H1 (cell line): Measurements from ENCODE around the gene FGF21. TPM values are rescaled to one million over a fixed set of nuclear protein-coding genes. Genes with fewer than 3 reads are reported as not detected.

ENCODE experiments used
- CTCF ChIA-PET: fragments of 300-600 bp; sonication (Branson Sonifier 250); formaldehyde crosslinking; loops from one replicate; lab custom pipeline; 2021; ENCODE audit not compliant: partially characterized antibody; lab: Charles Lee
- POLR2A ChIA-PET: fragments of 300-600 bp; sonication (Branson Sonifier 250); formaldehyde crosslinking; loops from one replicate; lab custom pipeline; 2021; ENCODE audit warnings: inconsistent platforms; ENCODE audit not compliant: partially characterized antibody; lab: Charles Lee
- DNase-seq, 2 experiments: peaks; one replicate each; pipeline versions ENCODE4 v3.0.0 to v3.0.0-alpha.2; 2010 to 2022; ENCODE audit warnings: low spot score in 2 of 2, low read depth in 1 of 2, mixed read lengths in 1 of 2
- FAIRE-seq: peaks from 2 replicates; lab custom pipeline; 2011; peaks lifted over from hg19 to GRCh38; lab: Jason Lieb, UNC
- H2AFZ ChIP-seq: 2 replicates; pipeline ENCODE4 v1.8.1; 2012; ENCODE audit warnings: low read length, inconsistent platforms
- H2AK5ac ChIP-seq: 2 replicates; pipeline ENCODE4 v1.6.1; 2013; ENCODE audit warnings: low read depth, low read length
- H2BK120ac ChIP-seq: replicated peaks from 2 replicates; pipeline ENCODE3; 2013; ENCODE audit warnings: low read depth, low read length, inconsistent platforms
- H2BK12ac ChIP-seq: 2 replicates; pipeline ENCODE4 v1.6.1; 2013; ENCODE audit warnings: low read depth, low read length
- H2BK15ac ChIP-seq: 2 replicates; pipeline ENCODE4 v1.6.1; 2013; ENCODE audit warnings: low read length
- H2BK20ac ChIP-seq: 2 replicates; pipeline ENCODE4 v1.6.1; 2013; ENCODE audit warnings: low read length
- H2BK5ac ChIP-seq: 2 replicates; pipeline ENCODE4 v1.6.1; 2013; ENCODE audit warnings: low read depth, low read length
- H3K14ac ChIP-seq: 2 replicates; pipeline ENCODE4 v1.6.1; 2013; ENCODE audit warnings: inconsistent platforms; ENCODE audit not compliant: insufficient read length
- H3K18ac ChIP-seq: 2 replicates; pipeline ENCODE4 v1.6.1; 2013; ENCODE audit warnings: low read length; ENCODE audit errors: extremely low read depth
- H3K23ac ChIP-seq: 2 replicates; pipeline ENCODE4 v1.6.1; 2013; ENCODE audit warnings: inconsistent platforms; ENCODE audit not compliant: insufficient read length
- H3K23me2 ChIP-seq: 2 replicates; pipeline ENCODE4 v1.6.1; 2013; ENCODE audit warnings: low read depth, low read length
- H3K27ac ChIP-seq: 2 replicates; pipeline ENCODE4 v1.6.1; 2011; ENCODE audit warnings: low read depth, low read length, inconsistent platforms
- H3K27me3 ChIP-seq, 4 experiments: replicated peaks in 1 of 4; 1 replicate in 1 of 4; 2 replicates in 3 of 4; pipeline versions ENCODE4 v1.6.1 to v1.8.1; 2011 to 2013; ENCODE audit warnings: low read length in 3 of 4, mild to moderate bottlenecking in 3 of 4, inconsistent platforms in 2 of 4, mixed read lengths in 2 of 4, moderate library complexity in 1 of 4; ENCODE audit not compliant: control insufficient read depth in 3 of 4, insufficient read depth in 3 of 4; ENCODE audit errors: extremely low read depth in 1 of 4
- H3K36me3 ChIP-seq, 4 experiments: 2 replicates each; pipeline versions ENCODE4 v1.6.1 to v1.8.1; 2011 to 2013; ENCODE audit warnings: mild to moderate bottlenecking in 4 of 4, low read length in 3 of 4, moderate library complexity in 2 of 4, control low read depth in 1 of 4, inconsistent platforms in 1 of 4; ENCODE audit not compliant: insufficient read depth in 4 of 4, control insufficient read depth in 2 of 4
- H3K4ac ChIP-seq: replicated peaks from 2 replicates; pipeline ENCODE3; 2013; ENCODE audit warnings: low read length, low read depth, mixed read lengths, inconsistent platforms; ENCODE audit not compliant: insufficient read length
- H3K4me1 ChIP-seq, 4 experiments: replicated peaks in 1 of 4; 1 replicate in 1 of 4; 2 replicates in 3 of 4; pipeline versions ENCODE4 v1.6.1 to v1.8.1; 2011 to 2013; ENCODE audit warnings: low read length in 3 of 4, inconsistent platforms in 2 of 4, mixed read lengths in 1 of 4; ENCODE audit not compliant: insufficient read depth in 4 of 4, control insufficient read depth in 3 of 4
- H3K4me2 ChIP-seq, 2 experiments: 2 replicates each; pipeline versions ENCODE4 v1.6.1 to v1.8.1; 2011 to 2013; ENCODE audit warnings: low read depth in 2 of 2, low read length in 2 of 2, control low read depth in 1 of 2, inconsistent platforms in 1 of 2, mild to moderate bottlenecking in 1 of 2; ENCODE audit not compliant: insufficient read depth in 1 of 2
- H3K4me3 ChIP-seq, 4 experiments: fragments of 200-600, 300-600 bp in 1 of 4; sonication (generic), shearing (Covaris generic), sonication (Bioruptor Twin) in 1 of 4; 2 replicates each; pipeline versions ENCODE4 v1.5.1 to v1.8.1; 2011 to 2016; ENCODE audit warnings: low read length in 4 of 4, low read depth in 3 of 4, control low read depth in 2 of 4, inconsistent platforms in 2 of 4, mild to moderate bottlenecking in 2 of 4, mixed read lengths in 1 of 4, moderate library complexity in 1 of 4; ENCODE audit not compliant: insufficient read depth in 2 of 4; ENCODE audit errors: extremely low read depth in 1 of 4
- H3K56ac ChIP-seq: replicated peaks from 2 replicates; pipeline ENCODE3; 2013; ENCODE audit warnings: low read depth, mild to moderate bottlenecking, mixed read lengths, low read length, inconsistent platforms; ENCODE audit not compliant: insufficient read length
- H3K79me1 ChIP-seq: 2 replicates; pipeline ENCODE4 v1.6.1; 2013; ENCODE audit warnings: low read depth, low read length, control low read depth
- H3K79me2 ChIP-seq, 2 experiments: 2 replicates each; pipeline versions ENCODE4 v1.6.1 to v1.8.1; 2012 to 2013; ENCODE audit warnings: low read length in 2 of 2, mild to moderate bottlenecking in 2 of 2, inconsistent platforms in 1 of 2; ENCODE audit not compliant: insufficient read depth in 2 of 2, control insufficient read depth in 1 of 2
- H3K9ac ChIP-seq, 4 experiments: replicated peaks in 1 of 4; 1 replicate in 1 of 4; 2 replicates in 3 of 4; pipeline versions ENCODE4 v1.6.1 to v1.8.1; 2011 to 2013; ENCODE audit warnings: low read depth in 3 of 4, low read length in 3 of 4, control low read depth in 2 of 4, mild to moderate bottlenecking in 2 of 4, moderate library complexity in 2 of 4, inconsistent platforms in 1 of 4; ENCODE audit errors: extremely low read depth in 1 of 4
- H3K9me3 ChIP-seq, 2 experiments: 2 replicates each; pipeline versions ENCODE4 v1.6.1 to v1.8.1; 2012 to 2013; ENCODE audit warnings: mild to moderate bottlenecking in 2 of 2, moderate library complexity in 2 of 2, control low read depth in 1 of 2, inconsistent platforms in 1 of 2, low read depth in 1 of 2, low read length in 1 of 2, mixed read lengths in 1 of 2; ENCODE audit not compliant: insufficient read depth in 2 of 2
- H4K20me1 ChIP-seq, 2 experiments: replicated peaks in 1 of 2; 2 replicates each; pipeline versions ENCODE3 to v1.8.1; 2011 to 2013; ENCODE audit warnings: inconsistent platforms in 2 of 2, low read length in 2 of 2, mild to moderate bottlenecking in 1 of 2; ENCODE audit not compliant: insufficient read depth in 2 of 2, control insufficient read depth in 1 of 2
- H4K5ac ChIP-seq: 2 replicates; pipeline ENCODE4 v1.6.1; 2013; ENCODE audit warnings: low read length, low read depth, mixed read lengths, inconsistent platforms; ENCODE audit not compliant: insufficient read length
- H4K8ac ChIP-seq: 2 replicates; pipeline ENCODE4 v1.8.0; 2013; ENCODE audit warnings: mild to moderate bottlenecking, moderate library complexity, low read length, inconsistent platforms; ENCODE audit not compliant: insufficient read depth; ENCODE audit errors: extremely low read depth
- H4K91ac ChIP-seq: replicated peaks from 2 replicates; pipeline ENCODE3; 2013; ENCODE audit warnings: low read length, mixed read lengths, inconsistent platforms; ENCODE audit not compliant: insufficient read length
- BCL11A ChIP-seq, 2 experiments: IDR thresholded peaks; one replicate each; pipeline ENCODE4 v1.6.1; 2011; ENCODE audit warnings: low read depth in 2 of 2, low read length in 2 of 2, mild to moderate bottlenecking in 2 of 2
- CBX5 ChIP-seq: fragments of 300-800, 300-1000 bp; sonication (generic); IDR thresholded peaks from 2 replicates; pipeline ENCODE4 v1.7.1; 2016; ENCODE audit warnings: antibody characterized with exemption, low read length, low read depth
- MAX ChIP-seq: IDR thresholded peaks from 2 replicates; pipeline ENCODE4 v1.6.1; 2012; ENCODE audit warnings: inconsistent platforms
- SP1 ChIP-seq: IDR thresholded peaks from 2 replicates; pipeline ENCODE4 v1.6.1; 2011; ENCODE audit warnings: low read depth, low read length
- SP4 ChIP-seq: IDR thresholded peaks from 2 replicates; pipeline ENCODE4 v1.6.1; 2012; ENCODE audit warnings: low read length, inconsistent platforms
- TAF1 ChIP-seq: IDR thresholded peaks from 2 replicates; pipeline ENCODE4 v1.6.1; 2011; ENCODE audit warnings: mild to moderate bottlenecking, low read depth, low read length
- WGBS, 2 experiments: shearing (Covaris generic) in 1 of 2; methylation state at CpG; one replicate each; pipeline versions ENCODE4 v1.1.6 to v1.1.7; 2013 to 2015; ENCODE audit warnings: low lambda C conversion rate in 2 of 2, mixed read lengths in 2 of 2, inconsistent platforms in 1 of 2, low coverage in 1 of 2, missing lambda C conversion rate in 1 of 2; ENCODE audit not compliant: insufficient replicate concordance in 2 of 2, insufficient coverage in 1 of 2, insufficient read length in 1 of 2; ENCODE audit errors: extremely low coverage in 1 of 2, missing lambda C conversion rate in 1 of 2; 5-methylcytosine and 5-hydroxymethylcytosine counted together
- polyA plus RNA-seq, 7 experiments: library from polyadenylated mRNA; depleted of rRNA in 3 of 7; stranded (reverse) in 5 of 7; unstranded in 2 of 7; fragments of >200 nt in 5 of 7; fragments of 200-250 nt in 2 of 7; gene quantifications; 1 replicate in 5 of 7; 2 replicates in 1 of 7; 4 replicates in 1 of 7; pipeline versions ENCODE4 v1.2.1 to v1.2.3, GENCODE V29; 2011 to 2013; ENCODE audit warnings: missing spikeins in 2 of 7, mixed read lengths in 2 of 7
- total RNA-seq: library from RNA; stranded (reverse); fragmentation: NEBNext Ultra II Directional; extraction: Animal tissue kit (Norgen Biotek cat#: 25700); gene quantifications from 2 replicates; pipeline ENCODE4 v1.2.1, GENCODE V29; 2021
- TF ChIP-seq, protein P1 (sequence below): IDR thresholded peaks from 2 replicates; pipeline ENCODE4 v1.6.1; 2012; ENCODE audit warnings: inconsistent platforms

The FGF21 gene
- total and polyA plus RNA-seq, 2 of the 8 experiments (the other 6 are each of a cell fraction or from before 2014, with no cell fraction given) = 0.48 to 0.80 TPM

GRCh38 chr19:48708471-48708870 is 46.9 kb upstream of the FGF21 start:
- peak in 1 of 2 experiments; percentile 51 for DNase-seq
- H4K91ac ChIP-seq = peak overlapping the region; percentile 11
- no peak overlapping the region for H3K56ac ChIP-seq
- no peak overlapping the region for H2BK20ac ChIP-seq
- no peak overlapping the region for H3K27ac ChIP-seq
- no peak overlapping the region for H2BK5ac ChIP-seq
- CTCF ChIA-PET = interaction anchor here (2.4 kb wide), 1 partner anchor 33 kb away, joined by 9 read pairs; no protein-coding TSS in a partner anchor
- no peak overlapping the region for H2BK120ac ChIP-seq
- no peak overlapping the region for H2AK5ac ChIP-seq
- peaks cover 0 to 5% of the 10 kb centered on the region in 2 experiments; a peak in 1 of 4 replicates for H3K9me3 ChIP-seq
- H3K27me3 ChIP-seq = no peaks in the 10 kb centered on the region
- H3K14ac ChIP-seq = no peak overlapping the region
- H4K5ac ChIP-seq = no peak overlapping the region
- H3K18ac ChIP-seq = peak overlapping the region; percentile 48; the same call in 1 of the 2 replicates
- H3K23ac ChIP-seq = no peak overlapping the region
- no peak overlapping the region for H3K9ac ChIP-seq
- TF ChIP-seq SP1 (0 out of 2 replicates have a peak, but pooled peaks have one; percentile 32), MAX (peak; percentile 78), SP4 (no peak), BCL11A (IDR thresholded peaks at IDR 0.05; ENCODE audit: low read depth in 2 of 2, low read length in 2 of 2) (no peak), TAF1 (no peak), CBX5 (no peak)
- TF ChIP-seq, protein P1, sequence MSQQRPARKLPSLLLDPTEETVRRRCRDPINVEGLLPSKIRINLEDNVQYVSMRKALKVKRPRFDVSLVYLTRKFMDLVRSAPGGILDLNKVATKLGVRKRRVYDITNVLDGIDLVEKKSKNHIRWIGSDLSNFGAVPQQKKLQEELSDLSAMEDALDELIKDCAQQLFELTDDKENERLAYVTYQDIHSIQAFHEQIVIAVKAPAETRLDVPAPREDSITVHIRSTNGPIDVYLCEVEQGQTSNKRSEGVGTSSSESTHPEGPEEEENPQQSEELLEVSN = 0 out of 2 replicates have a peak, but pooled peaks have one; percentile 13
- TF ChIP-seq, all 59 proteins: peak for 3
- FAIRE-seq = no peak
- Histone ChIP-seq H3K4me1 (peaks cover 0 to 6% (median 2%) of the 10 kb centered on the region in 4 experiments; a peak in 4 of 7 replicates), H2BK12ac (no peak overlapping the region), H2AFZ (no peak overlapping the region), H4K8ac (no peak overlapping the region), H3K23me2 (peaks cover 7% of the 10 kb centered on the region; the same call in 1 of the 2 replicates), H3K79me1 (no peaks in the 10 kb centered on the region), H3K36me3 (peaks cover 0 to 5% (median 2%) of the 10 kb centered on the region in 4 experiments; a peak in 4 of 8 replicates), H3K4me3 (no peak overlapping the region), H2BK15ac (no peak overlapping the region), H3K4ac (peak overlapping the region; percentile 74), H4K20me1 (peaks cover 0 to 2% of the 10 kb centered on the region in 2 experiments), H3K79me2 (no peaks in the 10 kb centered on the region), H3K4me2 (peak overlapping the region in 1 of 2 experiments; percentile 8; a peak in 2 of 4 replicates)
- POLR2A ChIA-PET = interaction anchor here (0.8 to 2.8 kb wide), 2 partner anchors 12 to 442 kb away, joined by 3 to 16 read pairs; partner anchors contain the start of gene FUT2
- 53% methylated on average over 11 of the region's 11 CpGs; no CpG with 5 or more reads in 1 of the 2 experiments for WGBS, 2 experiments
